OCI-LY7 (cell line): ENCODE measurements around the gene TMEM123. TPM values are rescaled to one million over a fixed set of nuclear protein-coding genes. Genes with fewer than 3 reads are reported as not detected.

Experiments used
- BruUV-seq: library from RNA; stranded (reverse); fragments of 400-500 nt; replicated peaks from 2 replicates; lab custom pipeline; 2021; lab: Mats Ljungman, UMichigan
- CTCF ChIA-PET: fragments of 300-600 bp; sonication (Branson Sonifier 250); formaldehyde crosslinking; loops from one replicate; lab custom pipeline; 2022; ENCODE audit warnings: antibody characterized with exemption; ENCODE audit not compliant: unreplicated experiment; lab: Charles Lee
- POLR2A ChIA-PET: fragments of 300-600 bp; sonication (Branson Sonifier 250); formaldehyde crosslinking; loops from one replicate; lab custom pipeline; 2022; ENCODE audit warnings: antibody characterized with exemption; lab: Charles Lee
- DNase-seq: peaks from one replicate; pipeline ENCODE4 v3.0.0-alpha.2; 2015; ENCODE audit warnings: low spot score
- H2AFZ ChIP-seq: fragments of 200-600 bp; sonication (generic), shearing (Covaris generic); 2 replicates; pipeline ENCODE4 v1.6.1; 2014; ENCODE audit warnings: mild to moderate bottlenecking, antibody characterized with exemption, low read length, moderate library complexity
- H3K27ac ChIP-seq: fragments of 200-600 bp; sonication (generic); 2 replicates; pipeline ENCODE4 v1.5.1; 2014; ENCODE audit warnings: mixed run types, low read depth, mild to moderate bottlenecking, moderate library complexity, low read length, inconsistent platforms; ENCODE audit not compliant: poor library complexity, severe bottlenecking
- H3K36me3 ChIP-seq: fragments of 200-600 bp; sonication (generic); 2 replicates; pipeline ENCODE4 v1.6.1; 2014; ENCODE audit warnings: mild to moderate bottlenecking, antibody characterized with exemption, low read length, moderate library complexity, mixed read lengths; ENCODE audit not compliant: insufficient read depth
- H3K4me1 ChIP-seq: fragments of 200-600 bp; sonication (generic); 2 replicates; pipeline ENCODE4 v1.5.1; 2014; ENCODE audit warnings: mild to moderate bottlenecking, low read length; ENCODE audit not compliant: insufficient read depth, poor library complexity, severe bottlenecking
- H3K4me2 ChIP-seq: fragments of 200-600 bp; sonication (generic); 2 replicates; pipeline ENCODE4 v1.6.1; 2014; ENCODE audit warnings: mild to moderate bottlenecking, low read length
- H3K4me3 ChIP-seq: fragments of 200-600 bp; sonication (generic); 2 replicates; pipeline ENCODE4 v1.5.1; 2014; ENCODE audit warnings: mild to moderate bottlenecking, low read depth, low read length; ENCODE audit not compliant: poor library complexity, severe bottlenecking
- H3K79me2 ChIP-seq: fragments of 200-600 bp; sonication (generic); 2 replicates; pipeline ENCODE4 v1.6.1; 2016; ENCODE audit warnings: low read depth, mild to moderate bottlenecking, low read length, moderate library complexity, mixed read lengths; ENCODE audit not compliant: insufficient read depth
- H3K9me2 ChIP-seq: fragments of 200-600 bp; sonication (generic); 2 replicates; pipeline ENCODE4 v1.6.1; 2016; ENCODE audit warnings: mild to moderate bottlenecking, low read length, mixed read lengths; ENCODE audit not compliant: insufficient read depth
- H3K9me3 ChIP-seq: fragments of 200-600 bp; sonication (generic); 2 replicates; pipeline ENCODE4 v1.6.1; 2014; ENCODE audit warnings: mild to moderate bottlenecking, mixed run types, low read length, mixed read lengths
- H4K20me1 ChIP-seq: fragments of 200-600 bp; sonication (generic); 2 replicates; pipeline ENCODE4 v1.6.1; 2014; ENCODE audit warnings: mild to moderate bottlenecking, antibody characterized with exemption, low read length, moderate library complexity, mixed read lengths; ENCODE audit not compliant: insufficient read depth
- CTCF ChIP-seq: fragments of 200-600 bp; sonication (generic); conservative IDR thresholded peaks from 2 replicates; pipeline ENCODE4 v1.5.1; 2014; ENCODE audit warnings: mild to moderate bottlenecking, antibody characterized with exemption, low read length, moderate library complexity, mixed read lengths
- EZH2phosphoT487 ChIP-seq: fragments of 200-600 bp; sonication (generic); IDR thresholded peaks from 2 replicates; pipeline ENCODE4 v1.6.1; 2018; ENCODE audit warnings: low read depth, borderline replicate concordance, mild to moderate bottlenecking, mixed run types, antibody characterized with exemption, low read length, moderate library complexity, mixed read lengths
- intact Hi-C: fragments of 100-400 bp; cut with micrococcal nuclease; formaldehyde crosslinking; loops from one replicate; pipeline ENCODE4 v1.10.0; 2022; ENCODE audit not compliant: unreplicated experiment
- total RNA-seq, 2 experiments: library from RNA; depleted of rRNA in 1 of 2; stranded (reverse); fragments of >200 nt in 1 of 2; shearing (Covaris generic) in 1 of 2; gene quantifications; 2 replicates each; pipeline ENCODE4 v1.2.3, GENCODE V29; 2014 to 2022

TMEM123 gene
- total RNA-seq, 2 experiments from 2014 or later = 127 to 232 TPM

- peaks cover 17% of the 10 kb centered on the region for H3K4me1 ChIP-seq
- DNase-seq = no peak
- no peak overlapping the region for H3K4me3 ChIP-seq
- BruUV-seq = no TSS peak
- intact Hi-C loops = no loop called here
- POLR2A ChIA-PET = interaction anchor here (0.9 to 1.9 kb wide), 11 partner anchors 8 to 119 kb away, joined by 3 to 7 read pairs (median 4); no protein-coding TSS in a partner anchor
- H3K4me2 ChIP-seq = no peak overlapping the region
- TF ChIP-seq CTCF (no peak), EZH2phosphoT487 (no peak)
- H2AFZ ChIP-seq = peak overlapping the region; percentile 7; the same call in 1 of the 2 replicates
- H4K20me1 ChIP-seq = no peaks in the 10 kb centered on the region
- H3K79me2 ChIP-seq = no peaks in the 10 kb centered on the region
- no peak overlapping the region for H3K27ac ChIP-seq
- no peaks in the 10 kb centered on the region for H3K9me3 ChIP-seq
- CTCF ChIA-PET = interaction anchor here (1.3 kb wide), 1 partner anchor 10 kb away, joined by 5 read pairs; no protein-coding TSS in a partner anchor
- no peaks in the 10 kb centered on the region for H3K36me3 ChIP-seq
- H3K9me2 ChIP-seq = no peaks in the 10 kb centered on the region
Measured at GRCh38 chr11:102487214-102487613, 34.6 kb upstream of the TMEM123 start.

- Histone ChIP-seq H3K4me1 (peaks cover 16% of the 10 kb centered on the region), H3K4me2 (no peak overlapping the region), H3K9me3 (no peaks in the 10 kb centered on the region), H3K36me3 (no peaks in the 10 kb centered on the region), H4K20me1 (no peaks in the 10 kb centered on the region), H3K79me2 (no peaks in the 10 kb centered on the region), H3K4me3 (no peak overlapping the region), H3K9me2 (no peaks in the 10 kb centered on the region), H3K27ac (no peak overlapping the region), H2AFZ (no peak overlapping the region)
- DNase-seq = no peak
- no TSS peak for BruUV-seq
- POLR2A ChIA-PET = interaction anchor here (0.6 to 1.9 kb wide), 11 partner anchors 7 to 131 kb away, joined by 3 to 7 read pairs (median 4); no protein-coding TSS in a partner anchor
- intact Hi-C loops = no loop called here
- CTCF ChIA-PET = interaction anchor here (1.3 kb wide), 1 partner anchor 9 kb away, joined by 5 read pairs; no protein-coding TSS in a partner anchor
- TF ChIP-seq CTCF (no peak), EZH2phosphoT487 (no peak)
Measured at GRCh38 chr11:102486584-102486983, 34.0 kb upstream of the TMEM123 start.

- intact Hi-C loops = no loop called here
- DNase-seq = no peak
- Histone ChIP-seq H3K4me2 (no peak overlapping the region), H4K20me1 (no peaks in the 10 kb centered on the region), H3K9me2 (no peaks in the 10 kb centered on the region), H3K27ac (no peak overlapping the region), H3K4me1 (peaks cover 16% of the 10 kb centered on the region), H3K4me3 (no peak overlapping the region), H2AFZ (no peak overlapping the region), H3K9me3 (no peaks in the 10 kb centered on the region), H3K36me3 (no peaks in the 10 kb centered on the region), H3K79me2 (no peaks in the 10 kb centered on the region)
- TF ChIP-seq EZH2phosphoT487 (no peak), CTCF (no peak)
- ChIA-PET POLR2A (interaction anchor here (0.8 kb wide), 1 partner anchor 9 kb away, joined by 3 read pairs; no protein-coding TSS in a partner anchor), CTCF (interaction anchor here (0.7 kb wide), 1 partner anchor 156 kb away, joined by 3 read pairs; no protein-coding TSS in a partner anchor)
- BruUV-seq = no TSS peak
Measured at GRCh38 chr11:102485095-102485722, 32.6 kb upstream of the TMEM123 start.
